B cell (primary cell): Measurements from ENCODE around the gene FAM13B. TPM values are rescaled to one million over a fixed set of nuclear protein-coding genes. Genes with fewer than 3 reads are reported as not detected.

Experiments
- ATAC-seq: fragments of 200-7000 bp; cut with Tn5 transposase; one replicate; pipeline ENCODE4 v1.10.0; 2021; ENCODE audit warnings: low read depth, mild to moderate bottlenecking, moderate number of reproducible peaks, moderate library complexity
- CTCF ChIA-PET: fragments of 350-600 bp; sonication (Branson Sonifier 250); formaldehyde crosslinking; loops from one replicate; lab custom pipeline; 2021; ENCODE audit warnings: antibody characterized with exemption, inconsistent platforms; lab: Charles Lee
- POLR2A ChIA-PET: fragments of 350-600 bp; sonication (Branson Sonifier 250); formaldehyde crosslinking; loops from one replicate; lab custom pipeline; 2021; ENCODE audit warnings: antibody characterized with exemption; lab: Charles Lee
- DNase-seq: peaks from one replicate; pipeline ENCODE4 v3.0.0; 2013
- H2AFZ ChIP-seq: 2 replicates; pipeline ENCODE4 v1.6.1; 2012; ENCODE audit warnings: mild to moderate bottlenecking, low read depth, low read length; ENCODE audit not compliant: insufficient read depth, poor library complexity, severe bottlenecking
- H3K27ac ChIP-seq, 2 donors: 1 replicate in 1 of 2; 2 replicates in 1 of 2; pipeline ENCODE4 v1.5.1; 2012 to 2013; ENCODE audit warnings: low read length in 2 of 2, mild to moderate bottlenecking in 2 of 2, moderate library complexity in 1 of 2
- H3K27me3 ChIP-seq, 4 experiments: fragments of 200-600 bp in 1 of 4; sonication (generic) in 1 of 4; replicated peaks in 1 of 4; 1 replicate in 2 of 4; 2 replicates in 2 of 4; pipeline versions ENCODE4 v1.6.1 to v1.7.0; 2013 to 2016; ENCODE audit warnings: low read length in 3 of 4, mild to moderate bottlenecking in 2 of 4, mixed read lengths in 1 of 4, moderate library complexity in 1 of 4; ENCODE audit not compliant: insufficient read depth in 4 of 4, control insufficient read depth in 3 of 4; ENCODE audit errors: control extremely low read depth in 1 of 4
- H3K36me3 ChIP-seq, 2 experiments: replicated peaks in 1 of 2; 1 replicate in 1 of 2; 2 replicates in 1 of 2; pipeline versions ENCODE4 v1.6.1 to v1.7.1; 2013; ENCODE audit warnings: low read length in 1 of 2; ENCODE audit not compliant: insufficient read depth in 2 of 2, control insufficient read depth in 1 of 2; ENCODE audit errors: control extremely low read depth in 1 of 2, extremely low read depth in 1 of 2
- H3K4me1 ChIP-seq, 2 donors: fragments of 200-600 bp in 1 of 2; sonication (generic) in 1 of 2; 1 replicate in 1 of 2; 2 replicates in 1 of 2; pipeline versions ENCODE4 v1.5.1 to v1.6.1; 2013 to 2017; ENCODE audit warnings: low read length in 2 of 2; ENCODE audit not compliant: control insufficient read depth in 2 of 2, insufficient read depth in 2 of 2
- H3K4me2 ChIP-seq: replicated peaks from 2 replicates; pipeline ENCODE3; 2012; ENCODE audit warnings: mild to moderate bottlenecking, low read depth, low read length; ENCODE audit not compliant: poor library complexity, severe bottlenecking
- H3K4me3 ChIP-seq, 5 experiments: fragments of 200-600 bp in 1 of 5; sonication (generic) in 1 of 5; 1 replicate in 3 of 5; 2 replicates in 2 of 5; pipeline versions ENCODE4 v1.5.1 to v1.7.0; 2011 to 2016; ENCODE audit warnings: low read length in 4 of 5, mild to moderate bottlenecking in 4 of 5, low read depth in 2 of 5, control low read depth in 1 of 5, moderate library complexity in 1 of 5; ENCODE audit not compliant: insufficient read depth in 1 of 5; ENCODE audit errors: control extremely low read depth in 1 of 5, extremely low read depth in 1 of 5
- H3K79me2 ChIP-seq: fragments of 200-600 bp; sonication (generic); one replicate; pipeline ENCODE4 v1.6.0; 2016; ENCODE audit warnings: low read length; ENCODE audit not compliant: control insufficient read depth, insufficient read depth
- H3K9ac ChIP-seq: fragments of 200-600 bp; sonication (generic); 2 replicates; pipeline ENCODE4 v1.6.1; 2017; ENCODE audit warnings: mild to moderate bottlenecking, low read length, moderate library complexity
- H3K9me3 ChIP-seq, 3 donors: one replicate each; pipeline versions ENCODE4 v1.6.1 to v1.7.1; 2013; ENCODE audit warnings: low read length in 2 of 3; ENCODE audit not compliant: control insufficient read depth in 2 of 3, insufficient read depth in 1 of 3; ENCODE audit errors: control extremely low read depth in 1 of 3
- H4K20me1 ChIP-seq: 2 replicates; pipeline ENCODE4 v1.6.0; 2012; ENCODE audit warnings: mild to moderate bottlenecking, low read length; ENCODE audit not compliant: insufficient read depth, control insufficient read depth, poor library complexity, severe bottlenecking
- H3K27ac Mint-ChIP-seq: one replicate; pipeline ENCODE4 v1.8.0; 2021; ENCODE audit warnings: mixed read lengths
- H3K27me3 Mint-ChIP-seq: one replicate; pipeline ENCODE4 v1.8.0; 2021; ENCODE audit warnings: mixed read lengths
- H3K4me1 Mint-ChIP-seq: one replicate; pipeline ENCODE4 v1.8.0; 2021; ENCODE audit warnings: mixed read lengths
- H3K4me3 Mint-ChIP-seq: one replicate; pipeline ENCODE4 v1.8.0; 2021; ENCODE audit warnings: mixed read lengths
- H3K9me3 Mint-ChIP-seq: one replicate; pipeline ENCODE4 v1.8.0; 2022; ENCODE audit warnings: mixed read lengths; ENCODE audit not compliant: insufficient read depth
- CTCF ChIP-seq: fragments of 200-600 bp; IDR thresholded peaks from one replicate; pipeline ENCODE4 v1.8.0; 2022; ENCODE audit warnings: antibody characterized with exemption, mild to moderate bottlenecking
- EZH2 ChIP-seq: IDR thresholded peaks from 2 replicates; pipeline ENCODE4 v1.6.1; 2012; ENCODE audit warnings: borderline replicate concordance, low read depth, mild to moderate bottlenecking, moderate library complexity, low read length; ENCODE audit not compliant: insufficient read depth, poor library complexity, severe bottlenecking
- WGBS: methylation state at CpG from one replicate; pipeline ENCODE4 v1.1.5; 2013; ENCODE audit warnings: missing lambda C conversion rate; ENCODE audit not compliant: insufficient coverage; 5-methylcytosine and 5-hydroxymethylcytosine counted together
- intact Hi-C: fragments of 100-400 bp; cut with micrococcal nuclease; formaldehyde crosslinking; loops from one replicate; pipeline ENCODE4 v1.10.0; 2022
- polyA plus RNA-seq: library from polyadenylated mRNA; depleted of rRNA; stranded (reverse); fragments of >200 nt; gene quantifications from 2 replicates; pipeline ENCODE4 v1.2.3, GENCODE V29; 2012
- total RNA-seq, 2 donors: library from RNA; stranded (reverse); fragments of 120-200 nt in 1 of 2; gene quantifications; 1 replicate in 1 of 2; 2 replicates in 1 of 2; pipeline versions ENCODE4 v1.2.3 to v1.2.4, GENCODE V29; 2013 to 2022

The FAM13B gene
- total and polyA plus RNA-seq, 2 donors (not counting 1 experiment from before 2014, with no cell fraction given) = 17.3 to 118 TPM

DNA sequence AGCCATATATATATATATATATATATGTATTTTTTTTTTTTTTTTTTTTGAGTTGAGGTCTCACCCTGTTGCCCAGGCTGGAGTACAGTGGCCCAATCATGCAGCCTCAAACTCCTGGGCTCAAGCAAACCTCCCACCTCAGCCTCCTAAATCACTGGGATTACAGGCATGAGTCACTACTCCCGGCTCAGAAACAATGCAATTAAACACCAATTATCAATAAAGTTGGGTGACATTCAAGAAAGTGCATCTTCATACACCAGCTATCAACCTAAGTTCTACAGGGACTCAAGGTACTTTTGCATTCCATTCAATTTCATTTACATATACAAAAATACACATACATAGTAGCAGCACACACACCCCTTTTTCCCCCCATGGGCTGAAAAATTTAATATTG lies 7.6 kb downstream of the FAM13B start:
- H3K27ac Mint-ChIP-seq = peak overlapping the region; percentile 34
- Histone ChIP-seq H3K9ac (no peak overlapping the region), H3K27ac (no peak overlapping the region), H3K27me3 (no peaks in the 10 kb centered on the region), H3K4me2 (no peak overlapping the region), H3K4me3 (no peak overlapping the region), H3K4me1 (peaks cover 58 to 74% of the 10 kb centered on the region in 2 donors), H3K9me3 (no peaks in the 10 kb centered on the region), H2AFZ (no peak overlapping the region), H4K20me1 (peaks cover 95% of the 10 kb centered on the region), H3K36me3 (peaks cover 0 to 10% of the 10 kb centered on the region in 2 experiments), H3K79me2 (peaks cover 100% of the 10 kb centered on the region)
- no peaks in the 10 kb centered on the region for H3K27me3 Mint-ChIP-seq
- no CpG with 5 or more reads among the region's 1 CpG for WGBS
- DNase-seq (no peak), ATAC-seq (no peak)
- CTCF ChIA-PET = interaction anchor here (0.6 to 2.5 kb wide), 5 partner anchors 9 to 274 kb away, joined by 3 to 12 read pairs (median 4); no protein-coding TSS in a partner anchor
- no peaks in the 10 kb centered on the region for H3K9me3 Mint-ChIP-seq
- H3K4me3 Mint-ChIP-seq = no peak overlapping the region
- H3K4me1 Mint-ChIP-seq = peaks cover 86% of the 10 kb centered on the region
- TF ChIP-seq CTCF (no peak), EZH2 (no peak)
- intact Hi-C loops = no loop called here
- POLR2A ChIA-PET = no interaction called here

DNA sequence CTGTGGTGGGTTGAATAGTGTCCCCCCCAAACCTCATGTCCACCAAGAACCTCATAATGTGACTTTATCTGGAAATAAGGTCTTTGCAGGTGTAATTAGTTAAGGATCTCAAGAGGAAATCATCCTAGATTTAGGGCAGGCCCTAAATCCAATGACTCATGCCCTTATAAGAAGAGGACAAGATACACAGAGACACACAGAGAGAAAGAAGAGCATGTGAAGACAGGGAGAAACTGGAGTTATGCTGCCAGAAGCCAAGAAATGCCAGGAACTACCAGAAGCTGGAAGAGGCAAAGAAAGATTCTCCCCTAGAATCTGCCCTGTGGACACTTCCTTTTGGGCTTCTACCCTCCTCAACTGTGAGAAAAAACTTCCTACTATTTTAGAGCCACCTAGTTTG lies 8.8 kb downstream of the FAM13B start:
- Mint-ChIP-seq H3K27me3 (no peaks in the 10 kb centered on the region), H3K4me1 (peaks cover 74% of the 10 kb centered on the region), H3K4me3 (no peak overlapping the region), H3K27ac (no peak overlapping the region), H3K9me3 (no peaks in the 10 kb centered on the region)
- DNase-seq = no peak
- H3K36me3 ChIP-seq = peaks cover 0 to 16% of the 10 kb centered on the region in 2 experiments
- no peak overlapping the region for H3K9ac ChIP-seq
- peaks cover 46 to 62% of the 10 kb centered on the region in 2 donors for H3K4me1 ChIP-seq
- no peak overlapping the region for H2AFZ ChIP-seq
- H4K20me1 ChIP-seq = peaks cover 88% of the 10 kb centered on the region
- no peaks in the 10 kb centered on the region for H3K9me3 ChIP-seq
- no peak for TF ChIP-seq EZH2
- TF ChIP-seq CTCF = no peak
- intact Hi-C loops = loop anchor here (5.0 kb wide), 1 partner anchor 37 kb away; no protein-coding TSS in a partner anchor
- no peaks in the 10 kb centered on the region for H3K27me3 ChIP-seq
- no peak overlapping the region for H3K4me3 ChIP-seq
- ATAC-seq = no peak
- H3K27ac ChIP-seq = no peak overlapping the region
- peaks cover 100% of the 10 kb centered on the region for H3K79me2 ChIP-seq
- H3K4me2 ChIP-seq = peak overlapping the region; percentile 27
- POLR2A ChIA-PET = no interaction called here
- CTCF ChIA-PET = interaction anchor here (1.1 to 1.2 kb wide), 2 partner anchors 12 to 110 kb away, joined by 3 to 5 read pairs; no protein-coding TSS in a partner anchor
